ENCODE data around the gene EOLA1.

EOLA1 gene

GRCh38 chrX:149504915-149505651 is 35.7 kb upstream of the EOLA1 start, which contains the start of gene IDS (continued):
- TF ChIP-seq INSM2 (tag by site-specific recombination; IDR thresholded peaks at IDR 0.05): peak; percentile 21; the same call in 1 of the 2 replicates
- peak; percentile 19; the same call in 1 of the 2 replicates for TF ChIP-seq ZBTB20 (tag by site-specific recombination; IDR thresholded peaks at IDR 0.05)
- peak; percentile 80 for TF ChIP-seq ZFHX2 (tag by site-specific recombination; conservative IDR thresholded peaks at IDR 0.05)
- TF ChIP-seq ZNF658 (tag by site-specific recombination; IDR thresholded peaks at IDR 0.05): peak; percentile 20; the same call in 1 of the 2 replicates
- TF ChIP-seq ZNF501 (tag by site-specific recombination; IDR thresholded peaks at IDR 0.05): 0 out of 2 replicates have a peak, but pooled peaks have one; percentile 23
- TF ChIP-seq OSR2 (tag by site-specific recombination; IDR thresholded peaks at IDR 0.05): no peak
- 0 out of 2 replicates have a peak, but pooled peaks have one; percentile 42 for TF ChIP-seq ZNF610 (tag by site-specific recombination; IDR thresholded peaks at IDR 0.05; ENCODE audit: borderline replicate concordance)
- TF ChIP-seq IKZF3 (tag by site-specific recombination; IDR thresholded peaks at IDR 0.05): no peak
- TF ChIP-seq ZNF785 (tag by site-specific recombination; IDR thresholded peaks at IDR 0.05): no peak
- no peak for TF ChIP-seq ZNF623 (tag by site-specific recombination; IDR thresholded peaks at IDR 0.05)
- TF ChIP-seq ZNF521 (tag by site-specific recombination; IDR thresholded peaks at IDR 0.05): no peak
- TF ChIP-seq ATF2 (tag by site-specific recombination; IDR thresholded peaks at IDR 0.05; ENCODE audit: low read depth): no peak
- peak; percentile 64; the same call in 1 of the 2 replicates for TF ChIP-seq ZBTB48 (tag by site-specific recombination; IDR thresholded peaks at IDR 0.05)
- peak; percentile 57; the same call in 1 of the 2 replicates for TF ChIP-seq EGR2 (tag by site-specific recombination; IDR thresholded peaks at IDR 0.05; ENCODE audit: low read depth)
- no peak for TF ChIP-seq GFI1B (tag by site-specific recombination; IDR thresholded peaks at IDR 0.05)
- TF ChIP-seq KLF8 (tag by site-specific recombination; IDR thresholded peaks at IDR 0.05): peak; percentile 49; the same call in 1 of the 2 replicates
- peak; percentile 38; the same call in 1 of the 2 replicates for TF ChIP-seq ZNF335 (tag by site-specific recombination; conservative IDR thresholded peaks at IDR 0.05)
- TF ChIP-seq ZBTB7A (tag by site-specific recombination; IDR thresholded peaks at IDR 0.05; ENCODE audit: low read depth): peak; percentile 54; the same call in 1 of the 2 replicates
- TF ChIP-seq ZBTB11 (tag by site-specific recombination; conservative IDR thresholded peaks at IDR 0.05; ENCODE audit: low read depth): peak; percentile 58; the same call in 1 of the 2 replicates
- TF ChIP-seq ZNF621 (tag by site-specific recombination; IDR thresholded peaks at IDR 0.05): no peak
- TF ChIP-seq ZBTB10 (tag by site-specific recombination; IDR thresholded peaks at IDR 0.05): no peak
- no peak for TF ChIP-seq ZNF830 (tag by site-specific recombination; IDR thresholded peaks at IDR 0.05; ENCODE audit: low read depth)
- peak; percentile 64; the same call in 1 of the 2 replicates for TF ChIP-seq KLF7 (tag by site-specific recombination; IDR thresholded peaks at IDR 0.05; ENCODE audit: borderline replicate concordance)
- TF ChIP-seq ZNF561 (tag by site-specific recombination; IDR thresholded peaks at IDR 0.05; ENCODE audit: borderline replicate concordance): peak; percentile 77; the same call in 1 of the 2 replicates
- TF ChIP-seq ZNF221 (tag by site-specific recombination; IDR thresholded peaks at IDR 0.05; ENCODE audit: borderline replicate concordance): no peak
- peak; percentile 46; the same call in 1 of the 2 replicates for TF ChIP-seq ZNF777 (tag by site-specific recombination; IDR thresholded peaks at IDR 0.05; ENCODE audit: borderline replicate concordance)
- TF ChIP-seq ZNF76 (tag by site-specific recombination; IDR thresholded peaks at IDR 0.05; ENCODE audit: borderline replicate concordance, low read depth): peak; percentile 50
- 0 out of 2 replicates have a peak, but pooled peaks have one; percentile 44 for TF ChIP-seq ZSCAN30 (tag by site-specific recombination; IDR thresholded peaks at IDR 0.05)

Data from HEK293 (cell line).